HepG2 (cell line): ENCODE results near the gene ZIK1. TPM values are rescaled to one million over a fixed set of nuclear protein-coding genes. Genes with fewer than 3 reads are reported as not detected.

Experiments
- ADNP ChIP-seq: sonication (generic); formaldehyde crosslinking; IDR thresholded peaks from 2 replicates; pipeline ENCODE4 v1.4.0; 2020; ENCODE audit warnings: missing genetic modification reagents
- FOSL1 ChIP-seq: sonication (generic); formaldehyde crosslinking; IDR thresholded peaks from 2 replicates; pipeline ENCODE4 v1.9.0; 2021; ENCODE audit warnings: missing genetic modification reagents, borderline replicate concordance
- HOMEZ ChIP-seq: IDR thresholded peaks from 2 replicates; pipeline ENCODE4 v1.6.1; 2016; ENCODE audit warnings: low read depth
- KDM5B ChIP-seq: sonication (generic); formaldehyde crosslinking; IDR thresholded peaks from 2 replicates; pipeline ENCODE4 v1.4.0; 2020; ENCODE audit warnings: missing genetic modification reagents, mild to moderate bottlenecking, borderline replicate concordance
- KIAA2018 ChIP-seq: sonication (generic); formaldehyde crosslinking; IDR thresholded peaks from 2 replicates; pipeline ENCODE4 v1.5.0; 2020; ENCODE audit warnings: mild to moderate bottlenecking, missing genetic modification reagents, borderline replicate concordance
- PHF5A ChIP-seq: IDR thresholded peaks from one replicate; pipeline ENCODE4 v1.6.1; 2018; ENCODE audit warnings: low read depth, missing genetic modification reagents; ENCODE audit not compliant: unreplicated experiment
- RORA ChIP-seq: sonication (generic); formaldehyde crosslinking; IDR thresholded peaks from 2 replicates; pipeline ENCODE4 v1.5.0; 2020; ENCODE audit warnings: mild to moderate bottlenecking, missing genetic modification reagents, moderate library complexity
- SMARCE1 ChIP-seq: fragments of 450-650 bp; IDR thresholded peaks from 2 replicates; pipeline ENCODE4 v1.6.1; 2017; ENCODE audit warnings: borderline replicate concordance
- TMF1 ChIP-seq: sonication (generic); formaldehyde crosslinking; IDR thresholded peaks from 2 replicates; pipeline ENCODE4 v1.8.1; 2022; ENCODE audit warnings: low read depth, missing genetic modification reagents
- ZFP62 ChIP-seq: sonication (generic); formaldehyde crosslinking; IDR thresholded peaks from 2 replicates; pipeline ENCODE4 v1.4.0; 2020; ENCODE audit warnings: missing genetic modification reagents
- ZHX1 ChIP-seq: sonication (generic); formaldehyde crosslinking; IDR thresholded peaks from 2 replicates; pipeline ENCODE4 v1.8.1; 2022; ENCODE audit warnings: low read depth, mild to moderate bottlenecking, missing genetic modification reagents
- ZNF33B ChIP-seq: sonication (generic); formaldehyde crosslinking; IDR thresholded peaks from 2 replicates; pipeline ENCODE4 v1.5.1; 2020; ENCODE audit warnings: mild to moderate bottlenecking, missing genetic modification reagents
- ZNF570 ChIP-seq: sonication (generic); formaldehyde crosslinking; IDR thresholded peaks from 2 replicates; pipeline ENCODE4 v1.4.0; 2020; ENCODE audit warnings: mild to moderate bottlenecking, missing genetic modification reagents, borderline replicate concordance
- ZNF713 ChIP-seq: sonication (generic); formaldehyde crosslinking; IDR thresholded peaks from 2 replicates; pipeline ENCODE4 v1.4.0; 2020; ENCODE audit warnings: mild to moderate bottlenecking, missing genetic modification reagents
- ZNF749 ChIP-seq: sonication (generic); formaldehyde crosslinking; IDR thresholded peaks from 2 replicates; pipeline ENCODE4 v1.8.0; 2022; ENCODE audit warnings: mild to moderate bottlenecking, missing genetic modification reagents, moderate library complexity, borderline replicate concordance
- ZNF75D ChIP-seq: sonication (generic); formaldehyde crosslinking; IDR thresholded peaks from 2 replicates; pipeline ENCODE4 v1.8.1; 2023; ENCODE audit warnings: missing genetic modification reagents, mild to moderate bottlenecking, borderline replicate concordance
- polyA plus RNA-seq, 8 experiments: library from polyadenylated mRNA; depleted of rRNA in 3 of 8; stranded (reverse) in 7 of 8; unstranded in 1 of 8; fragments of >200 nt; fragmentation: Illumina TruSeq in 4 of 8; extraction: Trizol in 4 of 8; gene quantifications; 2 replicates each; pipeline versions ENCODE4 v1.2.1 to v1.2.3, GENCODE V29; 2011 to 2016; ENCODE audit warnings: low read depth in 4 of 8, missing spikeins in 1 of 8, mixed read lengths in 1 of 8; ENCODE audit not compliant: insufficient read depth in 1 of 8
- total RNA-seq, 5 experiments: library from RNA; depleted of rRNA; stranded (reverse); fragments of >200 nt; fragmentation: Illumina TruSeq; extraction: Trizol; gene quantifications; 2 replicates each; pipeline ENCODE4 v1.2.3, GENCODE V29; 2016; ENCODE audit warnings: low read depth in 1 of 5

Gene ZIK1
- total and polyA plus RNA-seq, 2 of the 13 experiments (the other 11 are each of a cell fraction or from before 2014, with no cell fraction given), result 2.1 to 7.2 TPM

- TF ChIP-seq HOMEZ (CRISPR knock-in tag) (no peak), KIAA2018 (CRISPR knock-in tag) (no peak), ZNF570 (CRISPR knock-in tag) (no peak), RORA (CRISPR knock-in tag) (no peak), TMF1 (no peak), ZNF749 (CRISPR knock-in tag) (no peak), PHF5A (CRISPR knock-in tag) (no peak), ZHX1 (CRISPR knock-in tag) (no peak), SMARCE1 (no peak), ZNF713 (CRISPR knock-in tag) (no peak), ZNF75D (CRISPR knock-in tag) (no peak), FOSL1 (CRISPR knock-in tag) (no peak), ZNF33B (CRISPR knock-in tag) (no peak), ZFP62 (no peak), ADNP (no peak), KDM5B (CRISPR knock-in tag) (peak; percentile 56; the same call in 1 of the 2 replicates)
These were observed 49.3 kb downstream of the ZIK1 start, which contains the start of gene ZNF211 (continued) for GRCh38 chr19:57632987-57633831.
